NB4 (cell line): ENCODE results near the gene SERAC1.
"Not testable (repeated sequence)": the region's sequence is repeated elsewhere in the genome, so short reads cannot be mapped to it uniquely, and the experiment has no call there.

ENCODE experiments used
- DNase-seq: peaks from one replicate; pipeline ENCODE4 v3.0.0; 2010; ENCODE audit warnings: low read depth
- H3K4me3 ChIP-seq: one replicate; pipeline ENCODE4 v1.5.1; 2011; ENCODE audit warnings: mild to moderate bottlenecking, low read depth, low read length, moderate library complexity
- MYC ChIP-seq: IDR thresholded peaks from 2 replicates; pipeline ENCODE4 v1.6.1; 2011; ENCODE audit warnings: low read depth, low read length
- POLR2A ChIP-seq: IDR thresholded peaks from 2 replicates; pipeline ENCODE4 v1.6.1; 2011; ENCODE audit warnings: mild to moderate bottlenecking; ENCODE audit not compliant: insufficient read length; ENCODE audit errors: extremely low read depth
- TF ChIP-seq, protein P1 (sequence below): IDR thresholded peaks from 2 replicates; pipeline ENCODE4 v1.6.1; 2011; ENCODE audit warnings: low read depth, low read length
- TF ChIP-seq, protein P2 (sequence below): IDR thresholded peaks from one replicate; pipeline ENCODE4 v1.5.1; 2012; ENCODE audit warnings: low read depth, low read length

Gene SERAC1

DNA sequence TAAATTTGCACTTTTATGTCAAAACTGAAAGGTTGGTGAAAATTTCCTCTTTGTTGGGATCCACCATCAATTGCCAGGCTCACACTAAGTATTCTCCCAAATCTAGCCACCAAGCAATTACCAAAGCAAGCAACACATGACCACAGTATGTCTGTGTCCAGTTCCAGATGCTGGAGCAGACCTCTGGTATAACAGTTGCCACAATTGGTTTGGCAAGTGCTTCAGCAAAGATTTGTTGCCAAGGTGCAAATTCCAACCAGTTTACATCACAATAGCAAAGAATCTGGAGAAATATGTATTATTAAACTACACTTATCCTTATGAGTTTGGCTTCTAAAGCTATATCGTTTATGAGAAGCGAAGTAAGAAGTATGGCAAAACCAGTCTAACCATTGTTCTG is 6.5 kb upstream of the SERAC1 start:
- TF ChIP-seq, protein P1, sequence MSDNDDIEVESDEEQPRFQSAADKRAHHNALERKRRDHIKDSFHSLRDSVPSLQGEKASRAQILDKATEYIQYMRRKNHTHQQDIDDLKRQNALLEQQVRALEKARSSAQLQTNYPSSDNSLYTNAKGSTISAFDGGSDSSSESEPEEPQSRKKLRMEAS, result no peak
- TF ChIP-seq POLR2A (no peak), MYC (no peak)
- TF ChIP-seq, protein P2, sequence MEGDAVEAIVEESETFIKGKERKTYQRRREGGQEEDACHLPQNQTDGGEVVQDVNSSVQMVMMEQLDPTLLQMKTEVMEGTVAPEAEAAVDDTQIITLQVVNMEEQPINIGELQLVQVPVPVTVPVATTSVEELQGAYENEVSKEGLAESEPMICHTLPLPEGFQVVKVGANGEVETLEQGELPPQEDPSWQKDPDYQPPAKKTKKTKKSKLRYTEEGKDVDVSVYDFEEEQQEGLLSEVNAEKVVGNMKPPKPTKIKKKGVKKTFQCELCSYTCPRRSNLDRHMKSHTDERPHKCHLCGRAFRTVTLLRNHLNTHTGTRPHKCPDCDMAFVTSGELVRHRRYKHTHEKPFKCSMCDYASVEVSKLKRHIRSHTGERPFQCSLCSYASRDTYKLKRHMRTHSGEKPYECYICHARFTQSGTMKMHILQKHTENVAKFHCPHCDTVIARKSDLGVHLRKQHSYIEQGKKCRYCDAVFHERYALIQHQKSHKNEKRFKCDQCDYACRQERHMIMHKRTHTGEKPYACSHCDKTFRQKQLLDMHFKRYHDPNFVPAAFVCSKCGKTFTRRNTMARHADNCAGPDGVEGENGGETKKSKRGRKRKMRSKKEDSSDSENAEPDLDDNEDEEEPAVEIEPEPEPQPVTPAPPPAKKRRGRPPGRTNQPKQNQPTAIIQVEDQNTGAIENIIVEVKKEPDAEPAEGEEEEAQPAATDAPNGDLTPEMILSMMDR, result no peak
- no peak for DNase-seq
- no peak overlapping the region for H3K4me3 ChIP-seq

DNA sequence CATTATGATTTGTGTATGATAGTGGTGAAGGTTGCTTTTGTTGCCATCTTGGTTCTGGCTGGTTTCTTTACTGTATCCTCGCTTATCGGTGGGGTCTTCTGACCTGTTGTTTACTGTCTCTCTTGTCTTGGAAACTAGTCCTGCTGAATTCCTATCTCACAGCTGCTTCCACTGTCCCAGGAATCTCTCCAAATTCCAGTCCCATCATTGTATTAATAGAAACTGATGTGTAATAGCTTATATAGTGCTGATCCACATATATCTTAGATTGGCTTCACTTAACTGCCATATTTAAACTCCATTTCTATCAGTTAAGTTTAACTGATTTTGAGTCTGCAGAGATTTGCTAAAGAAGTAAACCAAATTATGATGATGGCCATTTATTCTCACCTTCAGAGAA is 6.0 kb upstream of the SERAC1 start:
- DNase-seq, result no peak
- no peak overlapping the region for H3K4me3 ChIP-seq
- TF ChIP-seq MYC, result no peak
- TF ChIP-seq, protein P1, result no peak
- TF ChIP-seq POLR2A, result no peak
- TF ChIP-seq, protein P2, result no peak

DNA sequence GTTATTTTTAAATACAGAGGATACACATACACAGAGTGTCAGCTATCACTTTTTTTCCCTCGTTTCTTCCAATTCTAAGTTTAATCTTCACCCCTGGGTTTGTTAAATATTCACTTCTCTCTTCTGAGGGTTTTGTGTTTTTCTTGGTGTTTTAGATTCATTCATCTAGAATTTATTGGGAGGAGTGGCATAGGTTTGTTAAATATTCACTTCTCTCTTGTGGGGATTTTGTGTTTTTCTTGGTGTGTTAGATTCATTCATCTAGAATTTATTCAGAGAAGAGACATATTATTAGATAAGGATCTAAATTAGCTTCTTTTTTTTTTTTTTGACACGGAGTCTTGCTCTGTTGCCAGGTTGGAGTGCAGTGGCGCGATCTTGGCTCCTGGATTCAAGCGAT is 3.9 kb upstream of the SERAC1 start:
- DNase-seq, result no peak
- TF ChIP-seq MYC (no peak), POLR2A (no peak)
- TF ChIP-seq, protein P2, result no peak
- TF ChIP-seq, protein P1, result no peak
- H3K4me3 ChIP-seq, result no peak overlapping the region

DNA sequence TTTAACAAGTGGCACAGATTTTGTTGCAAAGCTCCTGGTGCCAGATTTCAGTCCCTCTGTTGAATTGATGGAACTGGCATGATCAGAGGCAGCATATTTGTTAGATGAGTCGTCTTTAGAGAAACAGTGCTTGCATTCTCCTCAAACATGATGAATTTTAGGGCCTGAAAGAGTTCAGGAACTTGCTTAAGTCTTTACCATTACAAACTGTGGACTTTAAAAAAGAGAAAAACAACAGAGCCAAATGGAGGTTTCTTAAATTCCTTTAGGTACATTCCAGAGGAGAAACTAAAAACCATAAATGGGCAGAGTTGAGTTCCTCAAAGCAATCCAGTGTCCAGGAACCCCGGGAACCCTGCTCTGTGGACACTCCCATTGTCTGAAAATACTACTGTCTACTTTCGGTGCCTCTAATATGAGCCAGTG is 2.6 kb upstream of the SERAC1 start:
- no peak overlapping the region for H3K4me3 ChIP-seq
- DNase-seq, result no peak
- no peak for TF ChIP-seq MYC
- TF ChIP-seq, protein P2, result no peak

DNA sequence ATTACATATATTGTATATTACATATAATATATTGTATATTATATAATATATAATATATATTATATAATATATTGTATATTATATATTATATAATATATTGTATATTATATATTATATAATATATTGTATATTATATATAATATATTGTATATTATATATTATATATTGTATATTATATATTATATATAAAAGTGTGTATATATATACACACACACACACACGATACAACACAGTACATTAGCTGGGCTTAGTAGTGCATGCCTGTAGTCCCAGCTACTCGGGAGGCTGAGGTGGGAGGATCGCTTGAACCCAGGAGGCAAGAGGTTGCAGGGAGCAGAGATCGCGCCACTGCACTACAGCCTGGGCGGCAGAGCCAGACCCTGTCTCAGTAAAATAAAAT is 1.6 kb upstream of the SERAC1 start:
- H3K4me3 ChIP-seq, DNase-seq: not testable (repeated sequence)

DNA sequence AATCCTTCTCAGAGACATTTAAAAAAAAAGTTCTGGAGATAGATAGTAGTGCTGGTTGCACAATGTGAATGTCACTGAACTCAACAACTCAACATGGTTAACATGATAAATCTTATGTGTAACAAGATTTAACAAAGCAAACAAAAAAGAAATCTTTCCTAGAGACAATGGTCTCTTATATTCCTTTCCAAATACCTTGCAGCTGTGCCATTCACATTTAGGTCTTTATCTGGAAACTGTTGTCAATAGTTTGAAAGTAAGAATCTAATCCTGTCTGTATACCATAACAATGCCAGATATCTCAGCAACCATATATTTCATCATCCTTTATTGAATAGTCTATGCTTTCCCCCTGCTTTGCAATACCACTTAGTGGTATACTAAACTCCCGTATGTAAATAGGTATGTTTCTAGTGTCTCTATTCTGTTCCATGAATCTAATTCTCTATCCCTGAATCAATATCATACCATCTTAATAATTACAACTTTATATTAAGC is 2.1 kb downstream of the SERAC1 start:
- TF ChIP-seq POLR2A, result no peak
- TF ChIP-seq, protein P1, result no peak
- TF ChIP-seq, protein P2, result no peak
- no peak for TF ChIP-seq MYC
- DNase-seq, result no peak

More for the DNA sequence above, 2.1 kb downstream of the SERAC1 start:
- no peak overlapping the region for H3K4me3 ChIP-seq
